Choroid plexus epithelial cell (primary cell): Measurements from ENCODE around the gene CNGA2.

ENCODE experiments used
- DNase-seq: peaks from one replicate; pipeline ENCODE4 v3.0.0-alpha.2; 2010; ENCODE audit warnings: low read depth
- H3K4me3 ChIP-seq: 2 replicates; pipeline ENCODE4 v1.5.1; 2011; ENCODE audit warnings: low read depth, mild to moderate bottlenecking, control low read depth, low read length, moderate library complexity
- CTCF ChIP-seq: conservative IDR thresholded peaks from 2 replicates; pipeline ENCODE4 v1.5.1; 2011; ENCODE audit warnings: low read depth, mild to moderate bottlenecking, control low read depth, inconsistent platforms, low read length, moderate library complexity

The CNGA2 gene

GRCh38 chrX:151734446-151734845 is at the start of gene CNGA2:
CNGA2 (plus strand) TSS chrX:151734746; CDS start chrX:151738484, 3,738 bp downstream.
- H3K4me3 ChIP-seq = no peak within 1 kb of the TSS
- TF ChIP-seq CTCF = no peak
- no peak for DNase-seq

- DNase-seq = no peak
- H3K4me3 ChIP-seq = no peak overlapping the region
- no peak for TF ChIP-seq CTCF
Measured at GRCh38 chrX:151687635-151688034, 46.9 kb upstream of the CNGA2 start.

- no peak for DNase-seq
- H3K4me3 ChIP-seq = no peak overlapping the region
- TF ChIP-seq CTCF = no peak
Measured at GRCh38 chrX:151688695-151689094, 45.9 kb upstream of the CNGA2 start.

GRCh38 chrX:151692825-151693224 is 41.7 kb upstream of the CNGA2 start:
- no peak overlapping the region for H3K4me3 ChIP-seq
- TF ChIP-seq CTCF = no peak
- DNase-seq = no peak

GRCh38 chrX:151694121-151694520 is 40.4 kb upstream of the CNGA2 start:
- no peak for DNase-seq
- TF ChIP-seq CTCF = no peak
- no peak overlapping the region for H3K4me3 ChIP-seq

- TF ChIP-seq CTCF = no peak
- DNase-seq = no peak
- H3K4me3 ChIP-seq = no peak within 1 kb of the TSS
Measured at GRCh38 chrX:151694661-151695582, 39.6 kb upstream of the CNGA2 start, which contains the start of gene PRRG3. PRRG3 (plus strand) TSS chrX:151695458; CDS start chrX:151698815, 3,357 bp downstream.
